T1000 (cell line): ENCODE results near the gene INKA1.
"Not testable (repeated sequence)": the region's sequence is repeated elsewhere in the genome, so short reads cannot be mapped to it uniquely, and the experiment has no call there.

Experiments used
- DNase-seq: peaks from one replicate; lab custom pipeline; 2025; ENCODE audit warnings: mixed read lengths; lab: John Stamatoyannopoulos, UW

Gene INKA1

DNA sequence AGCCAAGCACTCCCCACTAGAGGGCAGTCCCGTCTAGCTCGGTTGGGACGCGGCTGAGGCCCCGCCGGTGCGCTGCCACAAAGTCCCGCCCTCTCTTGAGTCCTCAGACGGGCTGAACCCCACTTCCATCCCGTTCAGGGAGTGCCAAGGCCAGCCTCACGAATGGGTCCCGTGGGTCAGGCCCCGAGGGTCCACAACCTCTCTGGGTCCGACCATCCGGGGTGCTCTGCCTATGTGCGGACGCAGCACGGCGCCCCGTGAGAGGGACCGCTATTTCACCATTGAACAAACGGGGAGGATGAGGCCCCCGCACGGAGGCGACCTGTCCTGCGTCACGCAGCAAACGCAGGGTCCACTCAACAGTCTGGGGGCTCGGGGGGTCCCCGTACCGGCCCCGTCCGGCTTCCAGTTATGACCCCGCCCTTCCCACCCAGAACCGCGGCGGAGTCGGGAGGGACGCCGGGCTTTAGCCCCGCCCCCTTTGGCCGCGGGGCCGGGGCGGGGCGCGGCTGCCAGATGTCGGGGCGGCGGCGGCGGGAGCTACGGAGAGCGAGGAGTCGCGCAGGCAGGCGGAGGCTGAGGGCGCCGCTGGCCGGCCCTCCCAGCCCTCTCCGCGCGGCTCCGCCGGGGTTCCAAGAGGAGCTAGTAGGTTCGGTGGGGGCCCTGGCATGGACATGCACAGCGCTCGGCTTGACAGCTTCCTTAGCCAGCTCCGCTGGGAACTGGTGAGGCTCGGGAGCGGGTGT is at the start of gene INKA1:
Gene INKA1, plus strand, starts transcription at position 543 of the 746 bp plus-strand sequence. Its CDS starts 132 bp downstream, at position 675.
- peak; percentile 76 for DNase-seq

DNA sequence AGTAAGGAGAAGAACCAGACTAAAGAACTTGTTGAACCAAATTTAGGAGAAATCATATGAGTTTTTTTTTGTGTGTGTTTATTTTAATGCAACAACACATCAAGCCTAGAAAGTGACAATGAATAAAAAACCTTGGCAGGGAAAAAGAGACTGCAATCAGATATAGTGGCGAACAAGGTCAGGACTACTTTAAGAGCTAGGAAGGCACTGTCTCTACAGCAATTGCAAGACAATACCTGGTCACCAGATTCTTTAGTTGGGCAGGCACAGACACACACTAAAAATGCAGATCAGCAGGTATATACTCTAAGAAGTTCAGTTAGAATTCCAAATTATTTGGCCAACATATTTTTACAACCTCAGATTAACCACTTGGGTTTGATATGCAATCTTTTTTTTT is 48.5 kb upstream of the INKA1 start:
- DNase-seq: no peak

DNA sequence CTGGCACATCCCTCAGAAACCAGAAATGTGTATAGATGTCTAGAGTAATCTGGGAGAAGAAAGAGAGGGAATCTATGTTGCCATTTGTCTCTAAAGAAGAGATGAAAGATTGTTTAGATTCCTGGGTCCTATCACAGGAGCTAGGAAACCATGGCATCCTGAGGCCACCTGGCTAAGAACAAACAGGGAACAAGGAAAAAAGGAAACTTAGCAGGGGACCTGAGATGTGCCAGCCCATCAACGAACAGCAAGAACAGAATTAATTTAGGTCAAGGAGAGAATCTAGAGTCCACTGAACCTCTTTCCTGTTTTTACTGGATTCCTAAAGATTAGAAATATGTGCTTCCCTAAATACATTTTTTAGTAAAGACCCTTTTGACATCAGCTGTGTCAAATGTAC is 47.0 kb upstream of the INKA1 start:
- DNase-seq: no peak

DNA sequence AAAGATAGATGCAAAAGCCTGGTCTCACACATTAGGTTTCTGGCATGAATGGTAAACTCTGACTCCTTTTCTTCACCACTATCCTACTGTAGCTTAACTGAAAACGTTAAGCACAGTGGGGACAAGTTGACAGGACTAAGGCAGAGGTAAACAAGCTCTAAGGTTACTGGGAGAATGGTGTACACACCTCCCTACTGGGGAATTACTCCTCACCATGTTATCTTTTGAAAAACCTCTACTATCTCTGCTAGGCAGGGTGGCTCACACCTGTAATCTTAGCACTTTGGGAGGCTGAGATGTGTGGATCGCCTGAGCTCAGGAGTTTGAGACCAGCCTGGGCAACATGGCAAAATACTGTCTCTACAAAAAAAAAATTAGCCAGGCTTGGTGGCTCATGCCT is 45.9 kb upstream of the INKA1 start:
- no peak for DNase-seq

- DNase-seq: no peak
Measured at GRCh38 chr3:49759226-49759625, 43.8 kb upstream of the INKA1 start.

DNA sequence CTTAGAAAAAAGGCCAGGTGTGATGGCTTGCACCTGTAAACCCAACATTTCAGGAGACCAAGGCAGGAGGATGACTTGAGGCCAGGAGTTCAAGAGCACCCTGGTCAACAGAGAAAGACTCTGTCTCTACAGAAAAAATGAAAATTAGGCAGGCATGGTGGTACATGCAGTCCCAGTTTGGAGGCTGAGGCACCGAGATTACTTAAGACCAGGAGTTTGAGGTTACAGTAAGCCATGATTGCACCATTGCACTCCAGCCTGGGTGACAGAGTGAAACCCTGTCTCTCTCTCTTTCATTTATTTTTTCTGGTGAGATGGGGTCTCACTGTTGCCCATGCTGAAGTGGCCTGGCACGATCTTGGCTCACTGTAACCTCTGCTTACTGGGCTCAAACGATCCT is 41.4 kb upstream of the INKA1 start:
- DNase-seq: no peak

- no peak for DNase-seq
Measured at GRCh38 chr3:49763981-49764380, 39.1 kb upstream of the INKA1 start.

- no peak for DNase-seq
Measured at GRCh38 chr3:49769286-49769915, 33.7 kb upstream of the INKA1 start.

- no peak for DNase-seq
Measured at GRCh38 chr3:49769926-49770325, 33.1 kb upstream of the INKA1 start.

GRCh38 chr3:49771340-49771938 is 31.6 kb upstream of the INKA1 start:
- DNase-seq: no peak

- no peak for DNase-seq
Measured at GRCh38 chr3:49772703-49773102, 30.4 kb upstream of the INKA1 start.

- DNase-seq: no peak
Measured at GRCh38 chr3:49775538-49775937, 27.5 kb upstream of the INKA1 start.

- not testable (repeated sequence) for DNase-seq
Measured at GRCh38 chr3:49776101-49776500, 27.0 kb upstream of the INKA1 start.

GRCh38 chr3:49779358-49780079 is 23.5 kb upstream of the INKA1 start:
- no peak for DNase-seq

- no peak for DNase-seq
Measured at GRCh38 chr3:49780080-49780974, 22.7 kb upstream of the INKA1 start.

- DNase-seq: not testable (repeated sequence)
Measured at GRCh38 chr3:49780975-49781365, 22.1 kb upstream of the INKA1 start.

DNA sequence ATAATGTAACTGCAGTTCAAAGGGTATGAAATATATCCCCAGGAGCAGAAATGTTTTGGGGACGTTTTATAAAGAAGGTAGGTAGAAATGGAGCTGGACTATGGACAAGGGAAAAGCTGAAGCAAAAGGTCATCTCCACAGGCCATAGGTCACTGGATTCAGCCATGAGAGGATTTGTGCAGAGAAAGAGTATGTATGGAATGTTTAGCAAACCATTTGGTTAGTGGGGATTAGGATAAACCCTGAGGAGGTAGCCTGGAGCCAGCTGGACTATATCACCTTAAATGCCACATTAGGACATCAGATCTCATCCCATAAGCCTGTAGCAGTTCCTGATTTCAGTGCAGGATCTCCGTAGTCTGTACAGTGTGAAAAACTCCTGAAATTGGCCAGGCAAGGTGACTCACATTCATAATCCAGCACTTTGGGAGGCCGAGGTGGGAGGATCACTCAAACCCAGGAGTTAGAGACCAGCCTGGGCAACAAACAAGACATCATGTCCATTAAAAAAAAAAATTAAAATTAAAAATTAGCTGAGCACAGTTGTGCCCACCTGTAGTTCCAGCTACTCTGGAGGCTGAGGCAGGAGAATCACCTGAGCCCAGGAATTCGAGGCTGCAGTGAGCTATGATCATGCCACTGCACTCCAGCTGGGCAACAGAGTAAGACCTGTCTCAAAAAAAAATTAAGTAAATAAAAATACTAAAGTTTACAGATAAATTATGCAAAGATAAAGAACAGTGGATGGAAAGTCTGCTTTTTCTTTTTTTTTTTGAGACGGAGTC is 21.5 kb upstream of the INKA1 start:
- DNase-seq: no peak

DNA sequence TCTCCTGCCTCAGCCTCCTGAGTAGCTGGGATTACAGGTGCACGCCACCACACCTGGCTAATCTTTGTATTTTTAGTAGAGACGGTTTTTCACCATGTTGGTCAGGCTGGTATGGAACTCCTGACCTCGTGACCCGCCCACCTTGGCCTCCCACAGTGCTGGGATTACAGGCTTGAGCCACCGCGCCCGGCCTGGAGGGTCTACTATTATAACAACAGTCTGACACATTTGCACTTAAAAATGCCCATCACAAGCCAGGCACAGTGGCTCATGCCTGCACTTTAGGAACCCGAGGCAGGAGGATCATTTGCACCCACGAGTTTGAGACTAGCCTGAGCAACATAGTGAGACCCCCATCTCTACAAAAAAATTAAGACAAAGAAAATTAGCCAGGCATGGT is 20.8 kb upstream of the INKA1 start:
- DNase-seq: not testable (repeated sequence)

DNA sequence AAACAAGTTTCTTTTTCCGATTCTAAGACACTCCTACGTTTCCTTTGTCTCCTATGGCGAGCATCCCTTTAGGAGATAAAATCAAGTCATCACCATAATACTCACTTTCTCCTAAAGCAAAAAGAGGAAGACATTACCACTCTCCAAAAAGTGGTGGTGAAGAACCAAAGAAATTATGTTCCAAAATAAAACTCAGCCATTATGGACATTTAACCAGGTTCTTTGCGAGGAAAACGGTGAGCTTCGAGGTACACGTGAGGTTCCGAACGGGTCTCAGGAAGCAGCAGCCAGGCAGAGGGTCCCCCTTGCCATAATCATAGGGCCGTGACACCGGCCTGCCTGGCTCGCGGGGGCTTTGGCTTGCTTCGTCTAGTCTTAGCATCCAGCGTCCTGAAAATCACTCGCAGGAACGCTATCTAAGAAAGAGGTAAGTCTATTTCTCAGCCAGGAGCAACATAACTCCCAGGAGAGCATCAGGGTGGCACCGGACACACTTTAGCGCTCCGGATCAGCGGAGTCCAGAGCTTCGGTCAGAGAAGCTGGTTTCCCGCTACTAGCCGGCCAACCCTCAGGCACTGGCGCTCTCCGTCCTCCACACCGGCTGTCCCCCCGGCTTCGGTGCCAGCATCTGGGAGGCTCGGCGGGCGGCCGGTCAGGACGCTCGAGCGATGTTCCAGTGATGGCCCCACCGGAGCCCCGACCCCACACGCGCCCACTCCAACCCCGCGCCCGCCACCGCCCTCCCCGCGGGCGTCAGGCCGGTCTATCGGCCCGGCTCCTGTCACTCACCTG is 17.3 kb upstream of the INKA1 start:
- peak; percentile 46 for DNase-seq
